Measurements from ENCODE around the gene HOXC4.

The HOXC4 gene

GRCh38 chr12:54053751-54054741 lies at the start of gene HOXC4:
TSS of gene HOXC4 (plus strand) at chr12:54053835. CDS start at chr12:54053923, 88 bp downstream.
- no peak for DNase-seq

- no peak for DNase-seq
Measured at GRCh38 chr12:54004063-54004840, 49.4 kb upstream of the HOXC4 start.

DNA sequence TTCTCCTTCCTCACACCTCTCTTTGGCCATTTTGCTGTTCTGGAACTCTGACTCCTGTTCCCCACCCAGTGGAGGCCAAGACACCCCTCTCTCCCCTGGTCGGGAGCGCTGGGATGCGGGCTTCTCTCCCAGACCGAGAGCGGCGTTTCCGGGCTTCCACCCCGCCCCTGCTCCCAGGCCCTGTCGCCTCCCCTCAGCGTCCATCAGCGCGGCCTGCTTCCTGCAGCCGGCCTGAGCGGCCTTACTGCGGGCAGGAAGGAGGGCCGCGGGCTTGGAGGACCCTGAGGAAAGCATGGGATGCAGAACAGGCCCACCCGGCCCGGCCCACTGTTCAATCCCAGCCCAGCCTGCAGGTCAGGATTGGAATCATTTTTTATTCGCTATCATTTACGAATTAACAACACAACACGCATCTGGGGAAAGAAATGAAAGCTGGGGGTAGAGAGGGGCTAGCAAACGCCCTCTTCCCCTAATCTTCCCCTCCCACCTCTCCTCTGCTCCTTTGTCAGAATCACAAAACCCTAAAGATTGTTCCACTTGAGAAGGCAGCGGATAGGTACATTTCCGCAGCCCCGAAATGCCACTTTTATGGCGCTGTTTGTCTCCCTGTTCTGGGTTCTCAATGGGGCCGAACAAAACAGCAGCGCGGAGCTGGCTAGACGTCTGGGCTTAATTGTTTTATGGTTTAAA lies 48.6 kb upstream of the HOXC4 start:
- DNase-seq, result no peak

- DNase-seq, result no peak
Measured at GRCh38 chr12:54005531-54005852, 48.1 kb upstream of the HOXC4 start.

GRCh38 chr12:54005853-54006558 lies 47.6 kb upstream of the HOXC4 start:
- peak; percentile 44 to 74 for DNase-seq

- no peak for DNase-seq
Measured at GRCh38 chr12:54006559-54007220, 46.9 kb upstream of the HOXC4 start.

DNA sequence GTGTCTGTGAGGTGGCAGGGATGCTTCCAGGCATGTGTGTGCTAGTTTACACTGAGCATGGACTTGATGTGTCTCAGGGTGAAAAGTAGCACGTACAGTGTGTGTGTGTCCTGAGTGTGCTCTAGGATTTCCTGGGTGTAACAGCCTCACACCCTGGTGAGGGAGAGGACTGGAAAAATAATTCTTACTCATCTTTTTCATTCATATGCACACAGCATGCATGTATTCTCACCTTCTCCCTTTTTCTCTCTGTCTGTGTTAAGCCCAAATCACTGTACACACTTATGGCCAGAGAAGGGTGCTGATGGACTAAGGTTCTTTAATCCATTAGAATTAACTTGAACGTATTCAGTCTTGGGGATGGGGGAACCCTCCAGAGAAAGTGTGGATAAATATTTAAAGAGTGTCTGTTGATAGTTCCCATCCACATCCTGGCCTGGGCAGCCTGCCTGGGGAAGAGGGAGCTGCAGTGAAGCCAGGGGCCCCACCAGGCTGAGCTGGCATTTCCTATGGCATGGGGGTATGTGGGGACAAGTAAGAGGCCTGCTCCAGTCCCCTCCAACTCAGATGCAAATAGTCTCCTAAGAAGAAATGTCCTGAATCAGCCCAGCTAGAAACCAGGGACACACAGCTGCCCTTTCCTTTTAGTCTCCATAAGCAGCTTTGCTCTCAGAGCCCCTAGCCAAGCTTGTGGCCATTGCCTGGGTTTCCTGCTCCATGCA lies 45.9 kb upstream of the HOXC4 start:
- DNase-seq, result no peak

- no peak for DNase-seq
Measured at GRCh38 chr12:54008260-54008552, 45.4 kb upstream of the HOXC4 start.

GRCh38 chr12:54009171-54010052 lies 44.2 kb upstream of the HOXC4 start:
- no peak for DNase-seq

GRCh38 chr12:54010053-54010971 lies 43.3 kb upstream of the HOXC4 start:
- no peak for DNase-seq

DNA sequence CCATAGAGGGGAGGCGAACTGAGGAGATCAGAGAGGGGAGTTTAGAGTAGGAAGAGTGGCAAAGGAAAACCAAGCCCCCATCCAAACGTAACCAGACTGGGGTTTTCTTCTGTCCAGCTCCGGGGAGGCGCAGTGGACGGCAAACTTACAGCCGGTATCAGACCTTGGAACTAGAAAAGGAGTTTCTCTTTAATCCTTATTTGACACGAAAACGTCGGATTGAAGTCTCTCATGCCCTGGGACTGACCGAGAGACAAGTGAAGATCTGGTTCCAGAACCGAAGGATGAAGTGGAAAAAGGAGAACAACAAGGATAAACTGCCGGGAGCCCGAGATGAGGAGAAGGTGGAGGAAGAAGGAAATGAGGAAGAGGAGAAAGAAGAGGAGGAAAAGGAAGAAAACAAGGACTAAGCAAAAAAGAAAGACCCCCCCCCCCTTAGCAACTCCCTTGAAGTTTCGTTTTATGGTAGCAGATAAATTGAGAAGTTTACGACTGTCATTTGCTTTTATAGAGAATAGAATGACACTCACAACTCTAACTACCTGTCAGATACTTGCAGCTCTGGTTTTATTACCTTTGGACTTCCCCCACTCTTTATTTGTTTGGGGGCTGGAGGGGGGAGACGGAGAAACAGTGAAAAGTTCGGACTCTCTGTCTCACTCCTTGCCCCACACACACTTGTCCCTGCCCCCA lies 42.5 kb upstream of the HOXC4 start:
- DNase-seq, result no peak

- no peak for DNase-seq
Measured at GRCh38 chr12:54011665-54012532, 41.7 kb upstream of the HOXC4 start.

DNA sequence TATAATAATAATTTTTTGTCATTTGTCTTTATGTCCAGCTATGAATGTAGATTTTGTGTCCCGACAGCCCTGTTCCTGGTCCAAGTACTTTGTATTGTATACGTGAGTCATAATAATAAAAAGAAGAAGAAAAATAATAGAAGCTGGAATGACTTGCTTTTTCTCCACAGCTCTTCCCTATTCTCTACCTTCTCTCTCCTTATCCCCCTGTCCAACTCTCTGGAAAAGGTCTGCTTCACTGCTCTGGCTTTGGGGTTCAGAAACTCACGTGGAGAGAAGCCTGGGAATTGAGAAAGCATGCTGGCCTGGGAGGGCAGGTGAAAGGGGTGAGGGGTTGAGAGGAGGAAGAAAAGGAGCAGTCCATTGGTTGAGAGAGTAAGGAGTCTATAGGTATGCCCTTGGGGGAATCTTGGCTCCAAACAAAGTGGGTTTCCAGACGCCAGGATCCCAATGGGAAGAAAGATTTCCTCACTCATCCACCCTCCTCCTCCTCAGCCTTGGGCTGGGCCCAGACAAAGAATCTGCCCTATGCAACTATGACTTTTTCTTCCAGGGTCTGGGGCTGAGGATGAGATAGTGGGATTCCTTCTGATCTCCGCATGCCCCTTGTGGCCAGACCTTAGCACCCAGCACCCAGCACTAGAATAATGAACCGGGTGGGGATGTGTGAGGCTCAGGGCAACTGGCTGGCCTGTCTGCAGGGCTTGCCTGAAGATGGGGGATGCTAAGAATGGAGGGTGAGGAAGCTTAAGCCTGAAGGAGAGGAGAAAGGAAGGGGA lies 40.8 kb upstream of the HOXC4 start:
- DNase-seq, result no peak

- DNase-seq, result no peak
Measured at GRCh38 chr12:54014377-54015017, 39.1 kb upstream of the HOXC4 start.

DNA sequence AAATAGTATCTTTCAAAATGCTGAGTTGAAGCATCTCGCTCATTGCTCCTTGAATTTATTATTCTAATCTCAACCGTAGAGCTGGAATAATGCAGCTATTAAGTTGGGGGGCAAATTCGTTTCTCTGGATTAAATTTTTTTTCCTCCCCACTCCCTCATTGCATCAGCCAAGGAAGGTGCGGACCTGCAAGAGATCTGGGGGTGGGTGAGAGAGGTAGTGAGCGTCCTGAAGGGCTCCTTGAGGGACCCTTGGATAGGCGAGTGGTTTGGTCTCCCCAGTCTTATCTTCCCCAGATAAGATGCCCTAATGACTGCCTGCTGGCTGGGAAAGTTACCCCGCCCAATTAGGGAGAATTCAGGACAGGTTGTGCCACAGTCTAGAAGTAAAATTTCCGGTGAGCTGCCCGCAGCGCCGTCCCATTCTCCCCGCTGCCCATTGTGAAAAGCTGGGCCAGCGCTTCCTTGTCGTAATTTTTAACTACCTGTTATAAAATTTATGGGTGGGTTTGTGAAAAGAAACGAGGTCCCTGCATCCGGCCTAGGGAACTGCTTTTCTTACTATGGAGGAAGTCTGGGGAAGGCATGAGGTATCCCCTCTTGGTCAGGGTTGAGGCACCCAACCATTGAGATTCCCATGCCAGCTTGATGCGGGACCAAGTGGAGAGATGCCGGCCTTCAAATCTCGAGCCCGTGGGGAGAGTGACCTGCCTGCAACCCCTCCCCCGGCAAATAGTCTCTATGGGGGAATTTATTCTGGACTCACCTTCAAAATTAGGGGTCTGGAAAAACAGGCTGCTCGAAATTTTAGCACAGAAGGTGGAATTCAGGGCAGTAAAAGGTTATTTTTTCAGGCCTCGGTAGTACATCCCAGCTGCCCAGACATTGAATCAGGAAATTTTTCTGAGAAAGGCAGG lies 38.4 kb upstream of the HOXC4 start:
- DNase-seq, result no peak
